ENCODE results near the gene VTI1A.

- TF ChIP-seq JUND (IDR thresholded peaks at IDR 0.05; ENCODE audit: low read length): no peak
- TF ChIP-seq POLR2A (IDR thresholded peaks at IDR 0.05; ENCODE audit: control extremely low read depth in 1 of 2, low read depth in 2 of 2, low read length in 2 of 2): no peak
- TF ChIP-seq, protein P1, sequence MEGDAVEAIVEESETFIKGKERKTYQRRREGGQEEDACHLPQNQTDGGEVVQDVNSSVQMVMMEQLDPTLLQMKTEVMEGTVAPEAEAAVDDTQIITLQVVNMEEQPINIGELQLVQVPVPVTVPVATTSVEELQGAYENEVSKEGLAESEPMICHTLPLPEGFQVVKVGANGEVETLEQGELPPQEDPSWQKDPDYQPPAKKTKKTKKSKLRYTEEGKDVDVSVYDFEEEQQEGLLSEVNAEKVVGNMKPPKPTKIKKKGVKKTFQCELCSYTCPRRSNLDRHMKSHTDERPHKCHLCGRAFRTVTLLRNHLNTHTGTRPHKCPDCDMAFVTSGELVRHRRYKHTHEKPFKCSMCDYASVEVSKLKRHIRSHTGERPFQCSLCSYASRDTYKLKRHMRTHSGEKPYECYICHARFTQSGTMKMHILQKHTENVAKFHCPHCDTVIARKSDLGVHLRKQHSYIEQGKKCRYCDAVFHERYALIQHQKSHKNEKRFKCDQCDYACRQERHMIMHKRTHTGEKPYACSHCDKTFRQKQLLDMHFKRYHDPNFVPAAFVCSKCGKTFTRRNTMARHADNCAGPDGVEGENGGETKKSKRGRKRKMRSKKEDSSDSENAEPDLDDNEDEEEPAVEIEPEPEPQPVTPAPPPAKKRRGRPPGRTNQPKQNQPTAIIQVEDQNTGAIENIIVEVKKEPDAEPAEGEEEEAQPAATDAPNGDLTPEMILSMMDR (IDR thresholded peaks at IDR 0.05; ENCODE audit: control extremely low read depth in 1 of 3, insufficient read depth in 1 of 3, low read depth in 1 of 3, low read length in 3 of 3): no peak
- no peak for TF ChIP-seq PHF8 (conservative IDR thresholded peaks at IDR 0.05; ENCODE audit: low read depth, low read length)
- TF ChIP-seq, protein P2, sequence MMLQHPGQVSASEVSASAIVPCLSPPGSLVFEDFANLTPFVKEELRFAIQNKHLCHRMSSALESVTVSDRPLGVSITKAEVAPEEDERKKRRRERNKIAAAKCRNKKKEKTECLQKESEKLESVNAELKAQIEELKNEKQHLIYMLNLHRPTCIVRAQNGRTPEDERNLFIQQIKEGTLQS (IDR thresholded peaks at IDR 0.05; ENCODE audit: insufficient read depth, low read depth, low read length): no peak
These were observed 297.4 kb downstream of the VTI1A start for GRCh38 chr10:112744181-112745096.
